Globus pallidus (tissue), 1 donor: ENCODE measurements around the gene ERBB4.
A peak's percentile ranks its signal among the peaks of the same experiment; 100 is the strongest.

Experiments used
- DNase-seq: peaks from one replicate; pipeline ENCODE4 v3.0.0-alpha.2; 2015; ENCODE audit warnings: low spot score

ERBB4 gene

DNA sequence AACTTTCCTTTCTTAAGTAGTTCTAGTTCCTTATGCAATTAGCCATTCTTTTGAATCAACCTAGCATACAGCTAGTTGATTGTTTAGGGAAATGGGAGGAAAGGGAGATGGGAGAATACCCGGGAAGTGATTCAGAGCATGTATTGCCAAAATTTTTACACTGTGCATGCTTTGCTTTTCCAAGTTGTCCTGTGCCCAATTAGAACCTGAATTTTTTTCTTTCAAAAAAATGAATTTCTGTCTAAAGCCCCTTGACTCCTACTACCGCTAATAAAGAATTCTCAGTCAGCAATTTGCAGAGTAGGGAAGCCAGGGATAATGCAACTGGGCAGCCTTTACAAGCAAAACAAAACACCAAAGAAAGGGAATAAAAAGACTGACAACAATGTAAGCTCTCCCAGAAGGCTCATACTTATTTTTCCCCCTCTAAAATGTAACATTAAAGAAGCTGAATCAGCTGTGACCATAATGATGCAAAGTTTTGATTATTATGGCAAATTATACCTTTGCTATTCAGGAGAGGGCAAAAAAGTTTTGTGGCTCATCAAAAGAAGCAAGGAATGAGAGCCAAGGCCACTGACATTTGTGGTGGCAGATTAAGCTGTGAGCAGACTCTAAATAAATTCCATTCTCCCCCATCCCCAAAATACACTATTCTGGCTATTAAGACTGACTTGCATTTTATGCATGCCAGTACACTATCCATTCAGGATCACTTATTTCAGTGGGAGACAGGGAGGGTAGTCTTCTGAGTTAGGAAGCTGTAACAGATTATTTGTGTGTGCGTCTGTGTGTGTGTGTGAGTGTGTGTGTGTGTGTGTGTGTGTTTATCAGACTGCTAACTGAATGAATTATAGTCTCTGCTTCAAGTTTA lies 174.3 kb downstream of the ERBB4 start:
- DNase-seq, result peak; percentile 58

DNA sequence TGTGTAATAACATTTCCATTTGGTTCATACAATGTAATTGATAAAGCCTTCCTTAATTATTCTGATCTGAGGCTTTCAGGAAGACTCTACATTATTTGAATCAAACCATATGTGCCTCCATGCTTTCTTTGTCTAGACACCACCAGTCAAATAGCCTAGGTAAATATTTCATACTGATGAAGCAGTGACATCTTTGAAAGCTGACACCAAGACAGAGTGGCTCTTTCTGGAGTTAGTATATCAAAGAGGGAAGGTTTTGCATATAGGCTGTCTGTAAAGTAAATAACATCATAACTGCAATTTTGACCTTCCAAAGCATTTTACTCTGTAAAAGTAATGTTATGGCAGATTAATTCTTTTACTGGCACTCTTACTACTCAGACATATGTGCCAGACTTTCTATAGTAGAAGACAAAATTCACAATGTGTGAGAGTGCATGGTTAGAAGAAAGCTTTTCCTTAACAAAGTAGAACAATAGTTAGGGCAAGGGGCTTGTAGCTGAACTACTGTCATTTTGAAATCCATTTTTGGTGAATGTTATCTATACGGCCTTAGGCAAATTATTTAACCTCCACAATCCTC lies 177.3 kb downstream of the ERBB4 start:
- no peak for DNase-seq

DNA sequence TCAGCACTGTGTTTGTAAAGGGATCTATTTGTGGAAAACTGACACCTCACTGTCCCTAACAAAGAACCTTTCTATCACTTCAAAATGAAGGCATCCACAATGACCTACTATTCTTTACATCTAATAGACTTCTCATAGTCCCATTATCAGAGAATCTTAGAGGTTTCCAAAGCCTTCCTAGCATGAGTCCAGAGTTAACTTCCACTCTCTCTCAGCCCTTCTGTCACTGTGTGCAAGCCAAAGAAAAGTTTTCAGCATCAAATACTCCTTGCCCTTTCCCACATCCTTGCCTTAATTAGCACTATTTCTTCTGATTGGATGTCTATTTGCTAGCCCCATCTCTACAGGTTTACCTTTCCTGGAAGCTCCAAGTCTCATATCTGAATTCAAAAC lies 178.5 kb downstream of the ERBB4 start:
- DNase-seq, result peak; percentile 66

DNA sequence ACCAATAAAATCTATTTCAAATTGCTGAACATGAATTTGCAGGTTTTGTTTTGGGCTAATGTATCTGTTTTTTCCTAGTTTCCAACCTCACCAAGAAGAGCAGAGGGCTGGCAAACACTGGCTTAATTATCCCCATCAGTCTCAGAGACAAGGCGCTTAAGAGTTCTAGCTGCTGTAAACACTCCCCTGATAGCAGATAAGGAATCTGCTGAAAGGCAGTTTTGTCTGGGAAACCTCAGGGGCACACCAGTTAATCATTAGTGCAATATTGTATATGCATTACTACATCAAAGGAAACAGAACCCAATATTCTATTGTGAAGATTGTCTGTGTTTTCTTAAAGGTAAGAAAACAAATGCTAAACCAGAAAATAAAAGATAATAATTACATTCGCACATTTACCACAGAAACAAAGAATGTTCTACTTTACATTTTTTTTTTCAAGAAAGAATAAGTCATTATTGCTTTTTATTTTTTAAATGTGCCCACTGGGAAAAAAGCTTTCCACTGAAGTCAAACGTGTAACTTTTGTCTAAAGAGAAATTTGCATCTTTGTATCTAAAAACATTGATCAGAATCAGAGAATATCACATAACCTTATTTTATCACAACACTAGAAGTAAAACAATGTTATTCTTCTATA lies 179.1 kb downstream of the ERBB4 start:
- peak; percentile 67 for DNase-seq

DNA sequence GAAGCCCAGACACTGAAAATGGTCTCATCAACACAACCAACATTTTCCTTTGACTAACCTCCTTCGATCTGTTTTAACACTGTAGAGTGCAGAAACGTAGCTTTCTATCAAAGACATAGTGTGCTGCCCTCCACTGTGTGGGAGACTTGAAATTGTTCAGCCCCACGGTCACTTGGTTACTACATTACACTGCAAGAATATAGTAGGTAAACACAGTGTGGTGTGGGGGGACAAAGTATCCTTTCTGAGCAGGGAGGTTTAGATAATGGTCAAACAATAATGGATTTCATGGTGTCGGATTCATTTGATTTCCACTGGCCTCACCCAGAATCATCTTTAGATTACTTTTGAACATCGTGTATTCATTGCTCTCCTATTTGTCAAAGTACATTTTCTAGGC lies 181.0 kb downstream of the ERBB4 start:
- peak; percentile 64 for DNase-seq

DNA sequence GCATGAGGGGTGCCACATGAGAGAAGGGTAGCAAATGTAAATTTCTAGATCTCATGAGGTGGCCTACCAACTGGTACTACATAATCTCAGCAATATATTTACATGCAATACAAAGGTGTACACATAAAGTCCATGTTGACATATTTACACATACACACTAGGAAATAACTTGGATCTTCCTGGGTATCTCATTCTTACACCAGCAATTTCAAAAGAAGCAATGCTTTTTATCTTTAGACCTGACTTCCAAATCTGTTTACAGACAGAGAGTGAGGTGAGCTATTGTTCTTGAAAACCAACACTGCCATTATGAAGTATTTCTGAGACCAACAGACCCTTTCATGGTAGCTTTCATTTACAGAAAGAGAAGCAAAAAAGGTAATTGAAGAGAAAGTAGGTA lies 184.2 kb downstream of the ERBB4 start:
- DNase-seq, result no peak

DNA sequence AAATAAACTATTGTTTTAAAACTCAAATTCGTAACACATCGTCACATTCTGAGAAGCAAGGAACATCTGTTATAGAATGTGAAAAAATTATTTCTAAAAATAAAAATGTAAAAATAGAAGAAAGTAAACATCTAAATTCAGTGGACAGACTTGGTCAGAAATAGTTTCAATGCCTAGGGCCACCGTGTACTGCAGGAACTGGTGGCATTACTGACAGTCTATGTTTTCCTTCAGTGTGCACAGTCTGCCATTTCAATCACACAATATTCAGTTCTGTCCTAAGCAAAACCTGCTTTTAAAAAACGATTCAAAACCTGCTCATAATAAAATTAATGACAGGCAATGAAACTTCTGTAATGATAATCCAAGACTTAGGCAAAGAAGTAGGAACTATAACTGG lies 190.1 kb downstream of the ERBB4 start:
- DNase-seq, result no peak

DNA sequence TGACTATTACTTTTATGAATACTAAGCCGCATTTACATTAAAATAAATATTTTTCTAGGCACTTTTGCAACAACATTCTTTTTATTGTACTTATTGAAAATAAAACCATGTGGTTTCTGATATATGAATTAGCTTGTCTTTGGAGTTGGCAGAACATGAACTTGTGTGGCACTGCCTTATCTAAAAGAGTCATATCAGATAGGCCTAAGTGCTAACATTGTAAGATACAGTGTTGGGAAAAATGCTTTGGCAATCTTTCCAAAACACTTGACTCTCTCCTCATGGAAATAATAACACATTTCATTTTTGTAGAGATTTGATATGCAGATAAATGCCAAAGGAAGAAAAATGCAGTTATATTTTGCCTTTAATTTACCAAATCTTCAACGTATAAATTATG lies 191.7 kb downstream of the ERBB4 start:
- no peak for DNase-seq

DNA sequence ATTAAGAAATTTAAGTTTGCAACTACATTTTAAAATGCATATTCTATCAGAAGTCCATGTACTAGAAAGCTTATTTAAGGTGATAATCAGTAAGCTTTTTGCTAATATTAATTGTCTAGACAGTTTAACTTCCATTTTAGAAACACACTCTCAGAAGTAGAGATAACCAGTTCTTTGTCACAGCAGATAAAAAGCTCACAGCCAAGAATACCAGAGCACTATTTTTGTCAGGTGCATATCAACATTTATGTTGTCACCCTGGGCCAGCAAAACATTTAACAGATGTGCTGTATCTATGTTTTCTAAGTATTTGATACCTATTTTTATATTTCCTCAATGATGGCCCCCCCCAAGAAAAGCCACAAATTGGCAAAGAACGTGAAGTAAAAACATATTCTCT lies 192.6 kb downstream of the ERBB4 start:
- no peak for DNase-seq

DNA sequence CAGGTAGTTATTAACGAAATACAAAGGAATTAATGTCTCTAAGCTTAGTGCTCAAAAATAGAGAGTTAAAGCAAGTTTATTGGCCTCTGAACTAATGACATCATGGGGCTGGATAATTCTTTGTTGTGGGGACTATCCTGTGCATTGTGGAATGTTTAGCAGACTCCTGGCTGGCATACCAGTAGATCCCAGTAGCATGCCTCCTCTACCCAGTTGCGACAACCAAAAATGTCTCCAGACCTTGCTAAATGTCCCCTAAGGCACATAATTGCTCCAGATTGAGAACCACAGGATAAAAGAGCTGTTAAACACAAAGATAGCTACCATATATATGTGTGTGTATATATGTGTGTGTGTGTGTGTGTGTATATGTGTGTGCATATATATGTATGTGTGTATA lies 194.5 kb downstream of the ERBB4 start:
- DNase-seq, result no peak

DNA sequence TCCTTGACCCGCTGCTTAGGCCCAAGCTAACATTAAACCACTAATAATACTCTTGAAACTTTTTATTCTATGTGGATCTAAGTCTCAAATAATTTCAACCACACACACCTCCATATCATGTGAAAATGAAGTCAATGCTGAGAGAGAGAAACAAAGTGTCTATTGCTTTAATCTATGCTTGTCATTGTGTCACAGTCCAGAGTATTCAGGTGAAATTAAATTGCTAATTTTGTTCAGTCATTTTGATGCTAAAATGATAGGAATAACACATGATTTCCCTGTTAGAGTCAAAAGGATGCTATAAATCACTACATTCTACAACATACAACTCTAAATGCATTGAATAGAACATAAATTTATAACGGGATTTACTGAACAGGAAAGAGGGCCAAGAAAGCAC lies 195.4 kb downstream of the ERBB4 start:
- no peak for DNase-seq

DNA sequence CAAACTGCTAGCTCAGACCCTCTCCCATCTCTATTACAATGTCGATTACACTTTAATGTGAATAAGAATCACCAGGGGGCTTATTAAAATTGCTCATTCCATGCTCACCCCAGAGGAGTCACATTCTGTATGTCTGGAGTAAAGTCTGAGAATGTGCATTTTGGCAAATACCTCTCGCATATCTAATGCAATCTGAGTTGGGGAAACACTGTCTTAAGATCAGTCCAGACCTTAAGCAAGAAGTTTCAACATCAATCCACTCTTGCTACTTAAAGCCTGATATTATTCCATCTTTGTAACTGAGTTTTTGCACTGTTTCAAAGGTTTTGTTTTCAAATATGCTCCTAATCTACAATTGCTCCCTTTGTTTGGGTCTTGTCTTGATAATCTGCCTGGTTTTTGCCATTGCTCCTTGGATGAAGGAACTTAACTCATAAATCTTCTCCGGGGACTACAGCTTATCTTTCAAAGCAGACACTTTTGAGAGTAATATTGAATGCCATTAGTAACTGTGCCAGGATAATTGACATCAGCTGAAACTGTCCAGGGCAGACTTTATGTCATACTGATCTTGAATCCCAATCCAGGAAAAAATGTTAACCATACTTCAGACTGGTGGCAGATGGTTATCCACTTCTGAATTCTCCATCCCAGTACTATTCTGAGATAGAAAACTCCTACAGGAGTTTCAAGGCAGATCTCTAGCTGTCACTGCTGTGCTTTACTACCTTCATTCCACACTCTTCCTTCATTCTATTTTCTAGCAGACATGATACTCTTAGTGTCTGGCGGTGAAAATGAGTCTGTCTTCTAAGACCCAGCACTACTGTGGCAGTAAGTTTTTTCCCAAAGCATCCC lies 200.9 kb downstream of the ERBB4 start:
- DNase-seq, result no peak

DNA sequence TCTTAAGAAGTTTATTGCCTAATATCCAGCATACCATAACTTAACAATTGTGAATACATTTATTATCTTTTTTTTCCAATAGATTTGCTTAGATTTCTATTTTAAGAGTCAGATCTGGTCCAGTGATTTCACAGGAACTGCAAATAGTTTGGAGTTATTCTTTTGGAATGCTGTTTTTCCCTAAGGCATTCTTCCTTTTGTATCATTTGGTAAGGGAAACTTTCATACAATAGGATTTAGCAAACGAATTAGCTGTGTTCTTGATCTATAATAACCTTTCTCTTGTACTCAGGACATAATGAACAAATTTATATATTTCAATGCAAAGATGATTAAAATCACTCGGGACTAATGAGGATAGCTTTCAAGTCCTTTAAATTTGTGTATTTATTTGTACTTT lies 201.6 kb downstream of the ERBB4 start:
- no peak for DNase-seq

DNA sequence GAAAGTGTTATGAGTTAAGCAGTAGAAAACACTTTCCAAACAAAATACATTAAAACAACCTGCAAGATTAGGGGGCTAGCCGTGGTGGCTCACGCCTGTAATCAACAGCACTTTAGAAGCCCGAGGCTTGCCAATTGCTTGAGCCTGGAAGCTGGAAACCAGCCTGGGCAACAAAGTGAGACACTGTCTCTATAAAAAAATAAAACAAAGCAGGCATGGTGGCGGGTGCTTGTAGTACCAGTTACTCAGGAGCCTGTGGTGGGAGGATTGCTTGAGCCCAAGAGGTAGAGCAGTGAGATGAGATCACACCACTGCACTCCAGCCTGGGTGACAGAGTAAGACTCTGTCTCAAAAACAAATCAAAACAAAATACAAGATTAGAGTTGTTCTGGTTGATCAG lies 208.3 kb downstream of the ERBB4 start:
- DNase-seq, result peak; percentile 61

DNA sequence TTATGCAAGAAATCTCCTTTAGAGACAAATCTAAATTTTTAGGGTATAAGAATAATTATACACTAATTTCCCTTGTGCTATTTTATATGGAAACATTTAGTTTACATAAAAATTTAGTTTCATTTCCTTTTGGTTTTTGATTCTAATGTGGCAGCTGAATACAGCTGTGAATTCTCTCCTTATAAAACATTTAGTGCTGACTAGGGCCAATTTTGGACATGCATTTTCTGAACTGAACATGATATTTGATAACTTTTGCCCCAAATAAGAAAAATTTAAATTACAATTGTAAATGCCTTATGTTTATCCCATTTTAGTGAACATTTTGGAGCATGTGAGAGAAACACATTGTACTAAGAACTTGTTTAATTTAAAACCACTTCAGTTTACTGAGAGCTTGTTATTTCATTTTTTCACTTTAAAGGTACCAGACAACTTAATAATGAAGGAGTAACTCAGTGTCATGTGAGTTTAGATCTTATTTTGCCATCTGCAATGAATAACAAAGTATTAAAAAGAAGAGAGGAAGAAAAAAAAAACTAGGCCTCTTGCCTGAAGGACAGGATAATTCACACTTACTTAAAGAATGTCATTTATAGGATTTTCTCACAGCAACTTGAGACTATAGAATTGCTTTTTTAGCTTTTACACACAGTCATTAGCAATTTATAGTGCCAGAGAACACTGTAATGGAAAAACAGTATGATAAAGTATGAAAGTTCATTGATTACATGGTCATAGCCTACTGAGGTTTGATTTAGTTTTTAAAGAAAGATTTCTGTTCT lies 209.7 kb downstream of the ERBB4 start:
- DNase-seq, result peak; percentile 16

DNA sequence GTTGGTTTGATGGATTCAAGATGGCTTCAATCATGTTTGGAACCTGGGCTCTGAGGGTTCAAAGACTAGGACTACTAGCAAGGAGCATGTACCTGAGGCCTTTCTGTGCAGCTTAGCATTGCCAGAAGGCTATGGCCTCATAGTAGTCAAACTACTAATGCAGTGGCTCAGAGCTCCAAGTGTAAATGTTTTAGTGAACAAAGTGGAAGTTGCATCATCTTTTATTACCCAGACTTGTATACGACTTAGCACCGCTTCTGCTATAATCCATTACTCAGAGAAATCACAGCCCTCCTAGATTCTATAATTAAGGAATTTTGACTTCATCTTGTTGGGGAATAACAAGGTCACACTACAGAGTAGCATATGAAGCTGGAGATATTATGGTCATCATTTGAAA lies 210.5 kb downstream of the ERBB4 start:
- no peak for DNase-seq

DNA sequence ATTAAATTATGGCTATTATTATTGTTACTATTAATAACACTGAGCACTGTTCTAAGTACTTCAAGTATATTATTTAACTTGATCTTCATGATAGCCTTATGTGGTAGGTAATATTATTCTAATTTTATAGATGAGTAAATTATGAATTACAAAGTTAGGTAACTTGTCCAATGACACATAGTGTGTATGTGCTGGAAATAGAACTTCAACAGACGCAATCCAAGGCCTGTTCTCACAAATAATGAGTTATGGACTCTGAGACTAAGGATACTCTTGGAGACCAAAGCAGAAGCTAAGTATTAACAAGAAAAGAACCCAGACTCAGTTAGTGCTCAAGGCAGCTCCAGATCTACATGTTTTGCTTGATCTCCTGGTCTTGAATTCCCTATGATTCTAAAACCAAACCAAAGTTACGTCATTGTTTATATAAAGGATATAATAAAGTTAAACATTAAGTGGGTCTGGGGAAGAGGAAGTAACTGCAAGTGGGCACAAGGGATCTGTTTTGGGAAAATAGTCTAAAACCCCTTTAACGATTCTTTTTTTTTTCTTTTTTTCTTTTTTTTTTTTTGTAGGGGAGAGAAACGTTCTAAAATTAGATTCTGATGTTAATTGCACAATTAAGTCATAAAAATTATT lies 211.3 kb downstream of the ERBB4 start:
- no peak for DNase-seq

DNA sequence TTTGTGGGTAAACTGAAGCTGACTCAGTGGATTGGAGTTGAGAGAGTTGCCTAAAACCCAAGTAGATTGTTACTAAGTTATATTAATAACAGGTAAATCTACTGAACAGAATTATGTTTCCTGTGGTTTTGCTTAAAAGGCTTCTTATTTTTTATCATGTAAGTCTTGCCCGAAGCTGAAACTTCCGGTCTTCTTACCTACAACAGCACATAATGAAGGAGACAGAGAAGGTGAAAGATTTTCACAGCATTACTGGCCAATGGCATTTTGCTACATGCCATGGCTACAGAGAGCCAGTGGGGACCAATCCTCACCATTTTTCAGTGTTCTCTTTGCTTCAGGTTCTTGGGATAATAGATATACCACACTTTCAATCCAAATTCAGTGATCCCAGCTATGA lies 220.0 kb downstream of the ERBB4 start:
- DNase-seq, result no peak

DNA sequence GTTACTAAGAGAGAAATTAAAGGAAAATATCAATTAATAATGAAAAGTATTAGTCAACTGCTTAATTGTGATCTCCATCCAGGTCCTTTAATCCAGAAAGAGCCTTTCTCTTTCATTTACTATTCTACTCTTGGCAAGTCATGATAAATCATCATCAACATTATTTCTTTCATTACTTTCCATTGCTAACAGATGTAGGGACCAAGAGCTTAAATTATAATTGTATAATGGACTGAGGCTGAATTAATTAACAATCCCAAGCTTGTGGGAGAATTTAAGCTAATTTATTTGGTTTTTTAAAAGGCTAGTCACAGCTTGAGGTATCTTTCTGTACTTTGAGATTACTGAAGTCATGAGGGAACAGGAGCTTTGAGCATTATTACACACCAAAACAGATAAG lies 223.9 kb downstream of the ERBB4 start:
- no peak for DNase-seq

DNA sequence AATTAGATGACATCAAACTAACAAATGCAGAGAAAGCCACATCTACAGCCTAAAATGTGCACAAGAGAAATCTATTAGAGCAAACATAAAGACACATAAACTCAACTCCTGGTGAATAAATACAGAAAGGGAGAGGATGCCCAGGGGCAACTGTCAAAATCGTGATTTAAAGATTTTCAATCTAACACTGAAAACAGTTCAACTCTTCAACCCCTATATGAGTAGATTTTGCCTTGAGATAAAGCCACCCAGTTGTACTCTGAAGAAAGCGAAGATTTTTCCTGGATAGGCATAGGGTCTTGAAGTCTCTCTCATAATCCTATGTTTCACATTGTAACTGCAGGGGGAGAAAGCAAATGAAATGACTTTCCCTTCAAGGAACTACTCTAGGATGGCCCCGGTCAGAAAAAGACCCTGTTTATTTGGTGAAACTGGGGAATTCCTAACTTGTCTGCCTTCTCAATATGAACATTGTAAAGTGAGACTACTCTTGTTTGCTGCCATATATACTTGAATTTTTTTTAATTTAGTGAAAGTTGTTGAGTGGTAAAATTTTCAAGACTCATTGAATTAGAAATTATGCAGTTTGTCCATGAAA lies 226.7 kb downstream of the ERBB4 start:
- no peak for DNase-seq

DNA sequence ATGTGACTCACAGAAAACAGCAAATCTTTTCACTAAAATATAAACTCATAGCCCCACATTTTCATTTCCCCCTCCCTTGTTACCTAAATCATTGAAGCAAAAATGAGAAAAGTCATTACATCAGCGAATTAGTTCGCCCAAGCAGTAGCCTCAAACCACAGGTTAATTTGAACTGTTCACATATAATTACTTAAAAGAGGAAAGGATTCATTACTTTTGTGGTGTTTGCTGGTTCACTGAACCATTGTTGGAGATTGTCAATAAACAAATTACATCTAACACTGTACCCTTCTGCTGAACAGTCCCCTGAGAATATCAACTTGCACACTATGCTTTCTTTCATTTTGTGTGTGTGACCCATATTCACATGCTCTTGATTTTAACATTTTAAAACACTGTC lies 238.7 kb downstream of the ERBB4 start:
- no peak for DNase-seq
